K562 (cell line): ENCODE data around the gene PTGIS. TPM values are rescaled to one million over a fixed set of nuclear protein-coding genes. Genes with fewer than 3 reads are reported as not detected.
A peak's percentile ranks its signal among the peaks of the same experiment; 100 is the strongest.

ENCODE experiments used
- ATAC-seq: fragments of 200-7000 bp; cut with Tn5 transposase; 3 replicates; pipeline ENCODE4 v1.9.1; 2020; ENCODE audit warnings: moderate library complexity
- BruUV-seq: library from RNA; stranded (reverse); fragments of 400-500 nt; replicated peaks from 2 replicates; lab custom pipeline; 2021; lab: Mats Ljungman, UMichigan
- CTCF ChIA-PET: fragments of 300-600 bp; formaldehyde crosslinking; extraction: SDS; loops from one replicate; lab custom pipeline; 2021; ENCODE audit warnings: low intra/inter-chr PET ratio; lab: Yijun Ruan, JAX
- POLR2A ChIA-PET: fragments of 300-600, 350-650 bp; sonication (Branson Sonifier 250); formaldehyde crosslinking; extraction: SDS; loops from one replicate; lab custom pipeline; 2021; ENCODE audit warnings: antibody characterized with exemption, inconsistent platforms; lab: Yijun Ruan, JAX
- DNase-seq, 4 experiments: peaks; one replicate each; pipeline versions ENCODE4 v3.0.0 to v3.0.0-alpha.2; 2011 to 2018; ENCODE audit warnings: low spot score in 3 of 4, mixed read lengths in 3 of 4; ENCODE audit errors: extremely low read depth in 1 of 4
- FAIRE-seq: peaks from 2 replicates; lab custom pipeline; 2011; peaks lifted over from hg19 to GRCh38; lab: Jason Lieb, UNC
- H2AFZ ChIP-seq: 2 replicates; pipeline ENCODE4 v1.6.0; 2011; ENCODE audit warnings: low read depth, low read length, control low read depth, inconsistent platforms
- H3K27ac ChIP-seq: fragments of 200-600 bp; 3 replicates; pipeline ENCODE4 v1.8.0; 2011; ENCODE audit warnings: low read depth, mild to moderate bottlenecking, control low read depth, inconsistent platforms, low read length, moderate library complexity, mixed read lengths; ENCODE audit errors: extremely low read depth
- H3K27me3 ChIP-seq, 2 experiments: fragments of 300-600 bp in 1 of 2; 2 replicates in 1 of 2; 3 replicates in 1 of 2; pipeline versions ENCODE4 v1.6.0 to v1.8.0; 2011; ENCODE audit warnings: inconsistent platforms in 2 of 2, low read length in 2 of 2, mild to moderate bottlenecking in 1 of 2, mixed read lengths in 1 of 2, moderate library complexity in 1 of 2; ENCODE audit not compliant: control insufficient read depth in 2 of 2, insufficient read depth in 2 of 2
- H3K36me3 ChIP-seq: fragments of 300-600 bp; 3 replicates; pipeline ENCODE4 v1.8.0; 2011; ENCODE audit warnings: mild to moderate bottlenecking, low read length, inconsistent platforms; ENCODE audit not compliant: control insufficient read depth, insufficient read depth
- H3K4me1 ChIP-seq, 2 experiments: fragments of 200-600 bp in 1 of 2; replicated peaks in 1 of 2; 2 replicates in 1 of 2; 3 replicates in 1 of 2; pipeline versions ENCODE4 v1.5.1 to v1.8.0; 2011; ENCODE audit warnings: inconsistent platforms in 2 of 2, low read length in 2 of 2, mild to moderate bottlenecking in 1 of 2, mixed read lengths in 1 of 2, moderate library complexity in 1 of 2; ENCODE audit not compliant: control insufficient read depth in 2 of 2, insufficient read depth in 2 of 2
- H3K4me2 ChIP-seq: 2 replicates; pipeline ENCODE4 v1.6.1; 2011; ENCODE audit warnings: low read length, control low read depth, inconsistent platforms, mixed read lengths; ENCODE audit not compliant: insufficient read depth
- H3K4me3 ChIP-seq: fragments of 200-600 bp; sonication (generic), shearing (Covaris generic); 2 replicates; pipeline ENCODE4 v1.5.1; 2016; ENCODE audit warnings: control low read depth, inconsistent platforms
- H3K79me2 ChIP-seq: fragments of 200-600 bp; 3 replicates; pipeline ENCODE4 v1.8.0; 2011; ENCODE audit warnings: low read length, inconsistent platforms; ENCODE audit not compliant: control insufficient read depth, insufficient read depth
- H3K9ac ChIP-seq, 2 experiments: 2 replicates each; pipeline versions ENCODE4 v1.6.0 to v1.6.1; 2011; ENCODE audit warnings: low read depth in 2 of 2, low read length in 2 of 2, control low read depth in 1 of 2, inconsistent platforms in 1 of 2, mild to moderate bottlenecking in 1 of 2, mixed read lengths in 1 of 2; ENCODE audit not compliant: insufficient read depth in 1 of 2
- H3K9me1 ChIP-seq: one replicate; pipeline ENCODE4 v1.6.0; 2011; ENCODE audit warnings: inconsistent platforms, mild to moderate bottlenecking, low read length, moderate library complexity; ENCODE audit not compliant: control insufficient read depth, insufficient read depth
- H3K9me3 ChIP-seq: replicated peaks from 2 replicates; pipeline ENCODE4 v1.5.1; 2011; ENCODE audit warnings: low read depth, low read length, inconsistent platforms; ENCODE audit not compliant: control insufficient read depth, insufficient read depth
- H4K20me1 ChIP-seq: replicated peaks from 2 replicates; pipeline ENCODE4 v1.6.1; 2011; ENCODE audit warnings: low read length, inconsistent platforms, mixed read lengths; ENCODE audit not compliant: control insufficient read depth, insufficient read depth
- BRCA1 ChIP-seq, 2 experiments: fragments of 450-650 bp in 1 of 2; sonication (generic) in 1 of 2; formaldehyde crosslinking in 1 of 2; IDR thresholded peaks; 2 replicates each; pipeline versions ENCODE4 v1.5.0 to v1.6.1; 2017 to 2020; ENCODE audit warnings: mild to moderate bottlenecking in 1 of 2, missing genetic modification reagents in 1 of 2
- HNRNPUL1 ChIP-seq: fragments of 200-400 bp; formaldehyde crosslinking; IDR thresholded peaks from 2 replicates; pipeline ENCODE4 v1.6.1; 2017; ENCODE audit warnings: low read length
- IRF1 ChIP-seq: sonication (generic); formaldehyde crosslinking; IDR thresholded peaks from 2 replicates; pipeline ENCODE4 v1.8.0; 2022; ENCODE audit warnings: missing genetic modification reagents, mild to moderate bottlenecking, borderline replicate concordance
- MEIS2 ChIP-seq: fragments of 450-650 bp; IDR thresholded peaks from 2 replicates; pipeline ENCODE4 v1.6.1; 2014; ENCODE audit warnings: mild to moderate bottlenecking; ENCODE audit not compliant: partially characterized antibody
- PPARD ChIP-seq: fragments of 250-450 bp; sonication (Bioruptor Pico); IDR thresholded peaks from 2 replicates; pipeline ENCODE4 v1.8.0; 2022; ENCODE audit warnings: inconsistent platforms, mild to moderate bottlenecking, moderate library complexity
- ZNF740 ChIP-seq, 3 experiments: fragments of 200-800 bp in 1 of 3; sonication (Bioruptor generic) in 1 of 3; sonication (generic) in 1 of 3; formaldehyde crosslinking in 1 of 3; IDR thresholded peaks; 2 replicates each; pipeline versions ENCODE4 v1.6.1 to v1.8.0; 2016 to 2022; ENCODE audit warnings: mild to moderate bottlenecking in 2 of 3, missing compliant biosample characterization in 2 of 3, missing genetic modification characterization in 2 of 3, missing genetic modification reagents in 1 of 3
- WGBS: fragments of 100-300 bp; shearing (Covaris generic); methylation state at CpG from one replicate; pipeline ENCODE4 v1.1.6; 2016; ENCODE audit warnings: low coverage, mixed read lengths; ENCODE audit not compliant: insufficient coverage; ENCODE audit errors: missing lambda C conversion rate; 5-methylcytosine and 5-hydroxymethylcytosine counted together
- in situ Hi-C: fragments of 300-500 bp; cut with MboI; formaldehyde crosslinking; loops from 4 replicates; pipeline ENCODE4 v1.15.0; 2018; ENCODE audit warnings: inconsistent platforms, mixed read lengths
- intact Hi-C: fragments of 100-400 bp; cut with micrococcal nuclease; formaldehyde crosslinking; loops from 2 replicates; pipeline ENCODE4 v1.14.2; 2022
- polyA plus RNA-seq, 8 experiments: library from polyadenylated mRNA; depleted of rRNA in 4 of 8; stranded (reverse) in 5 of 8; unstranded in 3 of 8; fragments of >200 nt; fragmentation: Nextera tagmentation in 2 of 8; fragmentation: Illumina TruSeq in 1 of 8; extraction: Ambion mirVana in 2 of 8; extraction: Trizol in 1 of 8; gene quantifications; 2 replicates each; pipeline versions ENCODE4 v1.2.1 to v1.2.3, GENCODE V29; 2011 to 2014; ENCODE audit warnings: inconsistent platforms in 1 of 8, missing spikeins in 1 of 8
- total RNA-seq, 7 experiments: library from RNA; depleted of rRNA in 6 of 7; stranded (reverse); fragments of >200 nt in 6 of 7; fragmentation: Illumina TruSeq in 2 of 7; extraction: Trizol in 2 of 7; gene quantifications; 2 replicates each; pipeline versions ENCODE4 v1.2.1 to v1.2.3, GENCODE V29; 2011 to 2021; ENCODE audit warnings: low replicate concordance in 1 of 7
- TF ChIP-seq, protein P1 (sequence below), 2 experiments: IDR thresholded peaks in 1 of 2; conservative IDR thresholded peaks in 1 of 2; 2 replicates each; pipeline ENCODE4 v1.6.1; 2016; ENCODE audit warnings: low read depth in 2 of 2, mild to moderate bottlenecking in 1 of 2, missing compliant biosample characterization in 1 of 2, missing genetic modification characterization in 1 of 2, moderate library complexity in 1 of 2

The PTGIS gene
- total and polyA plus RNA-seq, 9 of the 15 experiments (the other 6 are each of a cell fraction or from before 2014, with no cell fraction given) = not detected

DNA sequence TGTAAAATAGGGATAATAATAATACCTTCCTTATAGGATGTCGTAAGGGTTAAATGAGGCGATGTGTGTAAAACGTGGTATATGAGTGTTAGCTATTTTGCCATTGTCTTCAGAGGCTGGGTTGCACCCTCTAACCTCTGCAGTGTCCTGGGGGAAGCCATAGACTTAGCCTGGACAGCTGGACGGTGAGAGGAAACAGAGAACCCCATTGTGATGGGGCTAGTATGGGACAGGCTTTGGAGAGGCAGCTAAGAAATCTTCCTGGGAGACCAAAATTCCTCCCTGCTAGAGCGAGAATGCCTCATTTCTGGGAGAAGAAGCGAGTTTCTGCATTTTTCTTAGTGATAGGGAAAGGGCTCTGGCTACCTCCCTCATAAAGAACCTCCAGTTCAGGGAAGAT, 108.3 kb downstream of the PTGIS start (continued):
- TF ChIP-seq BRCA1 (IDR thresholded peaks at IDR 0.05) = no peak
- no peak for TF ChIP-seq BRCA1 (CRISPR knock-in tag; IDR thresholded peaks at IDR 0.05)
- no peak for TF ChIP-seq ZNF740 (CRISPR knock-in tag; IDR thresholded peaks at IDR 0.05)
- no peak for TF ChIP-seq ZNF740 (tag; IDR thresholded peaks at IDR 0.05)
- no peak for TF ChIP-seq PPARD (CRISPR knock-in tag)

DNA sequence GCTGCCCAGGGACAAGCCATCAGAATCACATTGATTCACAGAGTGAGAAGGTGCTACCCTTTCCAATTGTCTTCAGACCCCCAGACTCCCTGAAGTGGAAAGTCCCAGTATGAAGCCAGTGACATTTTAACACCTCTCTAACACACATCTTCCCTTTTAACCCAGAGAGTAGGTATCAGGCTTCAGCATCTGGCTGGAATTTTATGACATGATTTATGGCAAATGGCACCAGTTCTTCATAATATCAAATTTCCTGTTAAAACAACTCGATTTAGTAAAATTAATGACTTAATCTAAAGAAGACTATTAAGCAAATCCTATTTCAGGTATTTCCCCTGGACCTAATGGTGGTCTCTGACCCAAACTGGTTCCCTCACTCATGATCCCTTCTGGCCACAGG, 110.5 kb downstream of the PTGIS start:
- CTCF ChIA-PET = no interaction called here
- Histone ChIP-seq H3K4me2 (no peak overlapping the region), H3K4me1 (no peaks in the 10 kb centered on the region), H3K4me3 (no peak overlapping the region), H3K27me3 (peaks cover 26 to 78% of the 10 kb centered on the region in 2 experiments; a peak in 4 of 5 replicates), H4K20me1 (no peaks in the 10 kb centered on the region), H3K9ac (no peak overlapping the region), H3K27ac (no peak overlapping the region), H3K9me1 (no peaks in the 10 kb centered on the region), H3K9me3 (no peaks in the 10 kb centered on the region), H2AFZ (no peak overlapping the region), H3K36me3 (no peaks in the 10 kb centered on the region), H3K79me2 (no peaks in the 10 kb centered on the region)
- no TSS peak for BruUV-seq
- POLR2A ChIA-PET = no interaction called here
- 0% methylated on average over 1 of the region's 1 CpG for WGBS
- TF ChIP-seq HNRNPUL1 (no peak), IRF1 (CRISPR knock-in tag) (no peak), MEIS2 (peak; percentile 52)
- TF ChIP-seq, protein P1, sequence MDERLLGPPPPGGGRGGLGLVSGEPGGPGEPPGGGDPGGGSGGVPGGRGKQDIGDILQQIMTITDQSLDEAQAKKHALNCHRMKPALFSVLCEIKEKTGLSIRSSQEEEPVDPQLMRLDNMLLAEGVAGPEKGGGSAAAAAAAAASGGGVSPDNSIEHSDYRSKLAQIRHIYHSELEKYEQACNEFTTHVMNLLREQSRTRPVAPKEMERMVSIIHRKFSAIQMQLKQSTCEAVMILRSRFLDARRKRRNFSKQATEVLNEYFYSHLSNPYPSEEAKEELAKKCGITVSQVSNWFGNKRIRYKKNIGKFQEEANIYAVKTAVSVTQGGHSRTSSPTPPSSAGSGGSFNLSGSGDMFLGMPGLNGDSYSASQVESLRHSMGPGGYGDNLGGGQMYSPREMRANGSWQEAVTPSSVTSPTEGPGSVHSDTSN (CRISPR knock-in tag; IDR thresholded peaks at IDR 0.05; ENCODE audit: low read depth) = no peak
- TF ChIP-seq, protein P1 (tag; conservative IDR thresholded peaks at IDR 0.05; ENCODE audit: low read depth) = peak; percentile 59
- no peak for ATAC-seq
- DNase-seq = no peak
- in situ Hi-C loops = no loop called here
- intact Hi-C loops = no loop called here
- FAIRE-seq = no peak
